ENCODE data around the gene ATXN1. TPM values are rescaled to one million over a fixed set of nuclear protein-coding genes. Genes with fewer than 3 reads are reported as not detected.
A peak's percentile ranks its signal among the peaks of the same experiment; 100 is the strongest.

Gene ATXN1
- total RNA-seq, 1 experiment from 2014 or later, result 5.6 TPM

- Histone ChIP-seq H3K14ac (ENCODE audit: insufficient read depth, low read length) (no peak overlapping the region), H3K18ac (ENCODE audit: insufficient read length, low read depth, low read length) (no peak overlapping the region), H3K4me2 (ENCODE audit: insufficient read depth, insufficient read length, low read length) (peak overlapping the region; percentile 59), H3K9me3 (ENCODE audit: control insufficient read depth, low read depth, low read length) (no peaks in the 10 kb centered on the region), H3K9ac (ENCODE audit: extremely low read depth, insufficient read length, low read length) (no peak overlapping the region), H2BK5ac (ENCODE audit: insufficient read length, low read length) (no peak overlapping the region), H2BK15ac (ENCODE audit: low read depth, low read length) (no peak overlapping the region), H2BK12ac (ENCODE audit: insufficient read length, low read depth, low read length) (no peak overlapping the region), H4K5ac (ENCODE audit: insufficient read length, low read depth, low read length) (no peak overlapping the region), H3T11ph (ENCODE audit: low read length) (no peak overlapping the region), H3K27me3 (ENCODE audit: insufficient read depth, low read length) (no peaks in the 10 kb centered on the region), H3K79me1 (ENCODE audit: insufficient read depth, low read depth, low read length, poor library complexity, severe bottlenecking) (no peaks in the 10 kb centered on the region), H2BK20ac (ENCODE audit: low read depth, low read length, poor library complexity, severe bottlenecking) (no peak overlapping the region), H3K23me2 (ENCODE audit: insufficient read length, low read depth, low read length, poor library complexity, severe bottlenecking) (no peaks in the 10 kb centered on the region), H3K79me2 (ENCODE audit: insufficient read depth, low read length) (no peaks in the 10 kb centered on the region), H4K20me1 (ENCODE audit: control insufficient read depth, insufficient read depth, insufficient read length) (no peaks in the 10 kb centered on the region), H4K8ac (replicated peaks; ENCODE audit: insufficient read length, low read depth, low read length) (no peak overlapping the region), H2AK5ac (ENCODE audit: insufficient read length, low read length) (no peak overlapping the region), H3K4ac (ENCODE audit: low read depth, low read length) (no peak overlapping the region), H2AFZ (ENCODE audit: low read length) (no peak overlapping the region), H3K56ac (ENCODE audit: insufficient read length, low read depth, low read length) (no peak overlapping the region), H3K23ac (ENCODE audit: insufficient read length, low read depth, low read length) (no peak overlapping the region), H3K27ac (ENCODE audit: insufficient read length, low read depth, low read length) (peak overlapping the region; percentile 62), H2BK120ac (ENCODE audit: low read depth, low read length, poor library complexity, severe bottlenecking) (no peak overlapping the region), H4K91ac (ENCODE audit: insufficient read length, low read depth, low read length) (no peak overlapping the region), H3K4me1 (ENCODE audit: insufficient read depth, low read length) (0 out of 2 replicates have a peak, but pooled peaks cover 3% of the 10 kb centered on the region)
- DNase-seq, result peak; percentile 92
- WGBS (ENCODE audit: extremely low coverage, insufficient read length, low lambda C conversion rate), result no CpG with 5 or more reads among the region's 7 CpGs
- no peak overlapping the region for H3K27ac Mint-ChIP-seq
- peaks cover 5% of the 10 kb centered on the region; the same call in 1 of the 2 replicates for H3K27me3 Mint-ChIP-seq (ENCODE audit: low read depth)
- H3K4me3 Mint-ChIP-seq, result no peak overlapping the region
- H3K4me1 Mint-ChIP-seq, result peaks cover 3 to 5% of the 10 kb centered on the region in 2 experiments; a peak in 2 of 4 replicates
- H3K9me3 Mint-ChIP-seq, result no peaks in the 10 kb centered on the region
- peak; percentile 94 for TF ChIP-seq CTCF (conservative IDR thresholded peaks at IDR 0.05)
- no peaks in the 10 kb centered on the region for H3K36me3 Mint-ChIP-seq (ENCODE audit: insufficient read depth in 1 of 3, low read depth in 3 of 3)
These were observed 429.1 kb downstream of the ATXN1 start for GRCh38 chr6:16332175-16332542.
